GM12878 (cell line): Measurements from ENCODE around the gene PCSK5. TPM values are rescaled to one million over a fixed set of nuclear protein-coding genes. Genes with fewer than 3 reads are reported as not detected.

Experiments
- ATAC-seq: fragments of 200-7000 bp; cut with Tn5 transposase; 3 replicates; pipeline ENCODE4 v1.9.1; 2020; ENCODE audit warnings: mild to moderate bottlenecking, moderate library complexity
- BruUV-seq: library from RNA; stranded (reverse); fragments of 400-500 nt; replicated peaks from 2 replicates; lab custom pipeline; 2021; lab: Mats Ljungman, UMichigan
- CTCF ChIA-PET: fragments of 300-600 bp; sonication (Branson Sonifier 250); formaldehyde crosslinking; extraction: SDS; loops from one replicate; lab custom pipeline; 2021; ENCODE audit warnings: inconsistent platforms; lab: Yijun Ruan, JAX
- POLR2A ChIA-PET: fragments of 350-600 bp; formaldehyde crosslinking; extraction: SDS; loops from one replicate; lab custom pipeline; 2021; ENCODE audit warnings: inconsistent platforms; lab: Charles Lee
- RAD21 ChIA-PET: fragments of 300-600 bp; sonication (Branson Sonifier 250); formaldehyde crosslinking; loops from one replicate; lab custom pipeline; 2023; ENCODE audit warnings: antibody characterized with exemption; ENCODE audit not compliant: unreplicated experiment; lab: Charles Lee
- SMC1A ChIA-PET: fragments of 300-600 bp; sonication (Branson Sonifier 250); formaldehyde crosslinking; loops from one replicate; lab custom pipeline; 2023; ENCODE audit not compliant: unreplicated experiment, uncharacterized antibody; lab: Charles Lee
- DNase-seq: peaks from one replicate; pipeline ENCODE4 v3.0.0-alpha.2; 2011; ENCODE audit warnings: low read depth, low spot score
- FAIRE-seq: peaks from 3 replicates; lab custom pipeline; 2011; peaks lifted over from hg19 to GRCh38; lab: Jason Lieb, UNC
- H2AFZ ChIP-seq: 2 replicates; pipeline ENCODE4 v1.6.0; 2011; ENCODE audit warnings: low read depth, low read length, control low read depth; ENCODE audit not compliant: control insufficient read depth
- H3K27ac ChIP-seq: 2 replicates; pipeline ENCODE4 v1.5.1; 2011; ENCODE audit warnings: control low read depth; ENCODE audit not compliant: control insufficient read depth, insufficient read depth
- H3K27me3 ChIP-seq, 2 experiments: replicated peaks in 1 of 2; 2 replicates each; pipeline versions ENCODE4 v1.6.0 to v1.6.1; 2011; ENCODE audit warnings: low read length in 1 of 2; ENCODE audit not compliant: control insufficient read depth in 2 of 2, insufficient read depth in 2 of 2
- H3K36me3 ChIP-seq, 2 experiments: 2 replicates each; pipeline ENCODE4 v1.5.1; 2011; ENCODE audit warnings: low read length in 1 of 2; ENCODE audit not compliant: control insufficient read depth in 2 of 2, insufficient read depth in 2 of 2
- H3K4me1 ChIP-seq: 2 replicates; pipeline ENCODE4 v1.6.1; 2011; ENCODE audit warnings: mild to moderate bottlenecking, low read length, moderate library complexity, mixed read lengths; ENCODE audit not compliant: control insufficient read depth, insufficient read depth
- H3K4me2 ChIP-seq: 2 replicates; pipeline ENCODE4 v1.6.0; 2011; ENCODE audit warnings: control low read depth; ENCODE audit not compliant: control insufficient read depth, insufficient read depth
- H3K4me3 ChIP-seq: fragments of 200-600 bp; sonication (generic); 2 replicates; pipeline ENCODE4 v1.5.1; 2016
- H3K79me2 ChIP-seq: 2 replicates; pipeline ENCODE4 v1.6.0; 2011; ENCODE audit warnings: low read length; ENCODE audit not compliant: control insufficient read depth, insufficient read depth
- H3K9ac ChIP-seq: 2 replicates; pipeline ENCODE4 v1.8.0; 2011; ENCODE audit warnings: low read length, control low read depth, mixed read lengths; ENCODE audit not compliant: control insufficient read depth, insufficient read depth
- H3K9me3 ChIP-seq: replicated peaks from 3 replicates; pipeline ENCODE4 v1.5.1; 2011; ENCODE audit warnings: mild to moderate bottlenecking, low read length; ENCODE audit not compliant: control insufficient read depth, insufficient read depth
- H4K20me1 ChIP-seq: 2 replicates; pipeline ENCODE4 v1.6.0; 2011; ENCODE audit not compliant: control insufficient read depth, insufficient read depth
- EGR1 ChIP-seq, 2 experiments: IDR thresholded peaks; 1 replicate in 1 of 2; 2 replicates in 1 of 2; pipeline ENCODE4 v1.6.1; 2011 to 2012; ENCODE audit warnings: low read depth in 2 of 2, low read length in 2 of 2, borderline replicate concordance in 1 of 2, mild to moderate bottlenecking in 1 of 2, moderate library complexity in 1 of 2
- EP300 ChIP-seq, 2 experiments: fragments of 150-350 bp in 1 of 2; IDR thresholded peaks; 2 replicates each; pipeline ENCODE4 v1.6.1; 2011 to 2012; ENCODE audit warnings: low read depth in 2 of 2, low read length in 2 of 2, borderline replicate concordance in 1 of 2, improper control_type of control experiment in 1 of 2, inconsistent platforms in 1 of 2; ENCODE audit not compliant: control insufficient read depth in 1 of 2
- FOXK2 ChIP-seq: fragments of 450-650 bp; IDR thresholded peaks from 2 replicates; pipeline ENCODE4 v1.6.1; 2017; ENCODE audit warnings: mild to moderate bottlenecking, moderate library complexity
- TARDBP ChIP-seq: IDR thresholded peaks from 2 replicates; pipeline ENCODE4 v1.6.1; 2016; ENCODE audit warnings: borderline replicate concordance
- TCF12 ChIP-seq: IDR thresholded peaks from 2 replicates; pipeline ENCODE4 v1.6.1; 2011; ENCODE audit warnings: low read depth, mild to moderate bottlenecking, low read length
- WRNIP1 ChIP-seq: IDR thresholded peaks from 2 replicates; pipeline ENCODE4 v1.6.1; 2011; ENCODE audit warnings: low read depth, low read length, improper control_type of control experiment, borderline replicate concordance
- WGBS: methylation state at CpG from one replicate; pipeline ENCODE4 v1.1.6; 2016; ENCODE audit warnings: low lambda C conversion rate; ENCODE audit not compliant: insufficient replicate concordance, insufficient coverage; ENCODE audit errors: missing lambda C conversion rate; 5-methylcytosine and 5-hydroxymethylcytosine counted together
- in situ Hi-C: fragments of 300-500 bp; cut with MboI; formaldehyde crosslinking; loops from 9 replicates; pipeline ENCODE4 v1.14.3; 2018; ENCODE audit warnings: mixed read lengths
- intact Hi-C: fragments of 100-400 bp; cut with micrococcal nuclease; formaldehyde crosslinking; loops from one replicate; pipeline ENCODE4 v1.14.2; 2022; ENCODE audit not compliant: unreplicated experiment
- polyA plus RNA-seq, 11 experiments: library from polyadenylated mRNA; depleted of rRNA in 4 of 11; unstranded in 6 of 11; stranded (reverse) in 5 of 11; fragments of >200 nt; fragmentation: Nextera tagmentation in 4 of 11; fragmentation: Illumina TruSeq in 1 of 11; extraction: Ambion mirVana in 4 of 11; extraction: Trizol in 1 of 11; gene quantifications; 1 replicate in 1 of 11; 2 replicates in 10 of 11; pipeline versions ENCODE4 v1.2.1 to v1.2.3, GENCODE V29; 2011 to 2016; ENCODE audit warnings: inconsistent platforms in 2 of 11, missing spikeins in 2 of 11, low read depth in 1 of 11
- total RNA-seq, 4 experiments: library from RNA; depleted of rRNA in 3 of 4; stranded (reverse); fragments of >200 nt in 3 of 4; fragmentation: Illumina TruSeq in 1 of 4; extraction: Trizol in 1 of 4; gene quantifications; 2 replicates each; pipeline versions ENCODE4 v1.2.1 to v1.2.3, GENCODE V29; 2013 to 2021
- TF ChIP-seq, protein P1 (sequence below): fragments of 450-650 bp; IDR thresholded peaks from 2 replicates; pipeline ENCODE4 v1.6.1; 2018; ENCODE audit warnings: mild to moderate bottlenecking, low read depth, moderate library complexity; ENCODE audit not compliant: partially characterized antibody

The PCSK5 gene
- total and polyA plus RNA-seq, 10 of the 15 experiments (the other 5 are each of a cell fraction or from before 2014, with no cell fraction given), result 0.01 to 0.13 (median 0.04) TPM; not detected in 3

DNA sequence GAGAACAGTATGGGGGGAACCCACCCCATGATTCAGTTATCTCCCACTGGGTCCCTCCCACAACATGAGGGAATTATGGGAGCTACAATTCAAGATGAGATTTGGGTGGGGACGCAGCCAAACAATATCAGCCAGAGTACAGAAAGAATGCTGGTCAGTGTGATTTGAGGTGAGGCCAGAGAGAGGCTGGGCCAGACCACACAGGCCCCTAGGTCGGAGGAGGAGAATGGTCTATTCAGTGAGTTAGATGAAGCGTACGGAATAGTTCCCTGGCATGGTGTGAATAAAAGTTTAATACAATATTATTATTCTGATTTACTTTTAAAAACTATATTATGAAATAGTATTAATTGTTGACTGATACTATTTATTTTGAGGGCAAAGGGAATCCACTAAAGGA, 39.7 kb downstream of the PCSK5 start (continued):
- TF ChIP-seq WRNIP1, result no peak

- TF ChIP-seq EGR1 (IDR thresholded peaks at IDR 0.05; ENCODE audit: borderline replicate concordance in 1 of 2, low read depth in 2 of 2, low read length in 2 of 2) (no peak), TARDBP (no peak), EP300 (IDR thresholded peaks at IDR 0.05; ENCODE audit: borderline replicate concordance in 1 of 2, control insufficient read depth in 1 of 2, low read depth in 2 of 2, low read length in 2 of 2) (no peak), FOXK2 (no peak), TCF12 (no peak)
- TF ChIP-seq, protein P1, sequence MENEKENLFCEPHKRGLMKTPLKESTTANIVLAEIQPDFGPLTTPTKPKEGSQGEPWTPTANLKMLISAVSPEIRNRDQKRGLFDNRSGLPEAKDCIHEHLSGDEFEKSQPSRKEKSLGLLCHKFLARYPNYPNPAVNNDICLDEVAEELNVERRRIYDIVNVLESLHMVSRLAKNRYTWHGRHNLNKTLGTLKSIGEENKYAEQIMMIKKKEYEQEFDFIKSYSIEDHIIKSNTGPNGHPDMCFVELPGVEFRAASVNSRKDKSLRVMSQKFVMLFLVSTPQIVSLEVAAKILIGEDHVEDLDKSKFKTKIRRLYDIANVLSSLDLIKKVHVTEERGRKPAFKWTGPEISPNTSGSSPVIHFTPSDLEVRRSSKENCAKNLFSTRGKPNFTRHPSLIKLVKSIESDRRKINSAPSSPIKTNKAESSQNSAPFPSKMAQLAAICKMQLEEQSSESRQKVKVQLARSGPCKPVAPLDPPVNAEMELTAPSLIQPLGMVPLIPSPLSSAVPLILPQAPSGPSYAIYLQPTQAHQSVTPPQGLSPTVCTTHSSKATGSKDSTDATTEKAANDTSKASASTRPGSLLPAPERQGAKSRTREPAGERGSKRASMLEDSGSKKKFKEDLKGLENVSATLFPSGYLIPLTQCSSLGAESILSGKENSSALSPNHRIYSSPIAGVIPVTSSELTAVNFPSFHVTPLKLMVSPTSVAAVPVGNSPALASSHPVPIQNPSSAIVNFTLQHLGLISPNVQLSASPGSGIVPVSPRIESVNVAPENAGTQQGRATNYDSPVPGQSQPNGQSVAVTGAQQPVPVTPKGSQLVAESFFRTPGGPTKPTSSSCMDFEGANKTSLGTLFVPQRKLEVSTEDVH, result no peak
- ChIA-PET RAD21 (no interaction called here), CTCF (interaction anchor here (0.7 kb wide), 1 partner anchor 47 kb away, joined by 3 read pairs; no protein-coding TSS in a partner anchor), POLR2A (no interaction called here), SMC1A (no interaction called here)
- FAIRE-seq (no peak), DNase-seq (no peak), ATAC-seq (no peak)
- Histone ChIP-seq H4K20me1 (no peaks in the 10 kb centered on the region), H3K79me2 (no peaks in the 10 kb centered on the region), H3K27me3 (no peaks in the 10 kb centered on the region), H3K36me3 (no peaks in the 10 kb centered on the region), H3K27ac (no peak overlapping the region), H3K4me3 (no peak overlapping the region), H2AFZ (no peak overlapping the region), H3K9me3 (no peaks in the 10 kb centered on the region), H3K9ac (no peak overlapping the region), H3K4me2 (no peak overlapping the region), H3K4me1 (no peaks in the 10 kb centered on the region)
- intact Hi-C loops (no loop called here), in situ Hi-C loops (no loop called here)
- no TSS peak for BruUV-seq
- 24% methylated on average over 3 of the region's 3 CpGs for WGBS
These were observed 40.4 kb downstream of the PCSK5 start for GRCh38 chr9:75930730-75931321.
